Measurements from ENCODE around the gene ABCD1. TPM values are rescaled to one million over a fixed set of nuclear protein-coding genes. Genes with fewer than 3 reads are reported as not detected.

The ABCD1 gene
- total and polyA plus RNA-seq, 10 of the 15 experiments (the other 5 are each of a cell fraction or from before 2014, with no cell fraction given) = 0.13 to 6.5 (median 1.4) TPM

DNA sequence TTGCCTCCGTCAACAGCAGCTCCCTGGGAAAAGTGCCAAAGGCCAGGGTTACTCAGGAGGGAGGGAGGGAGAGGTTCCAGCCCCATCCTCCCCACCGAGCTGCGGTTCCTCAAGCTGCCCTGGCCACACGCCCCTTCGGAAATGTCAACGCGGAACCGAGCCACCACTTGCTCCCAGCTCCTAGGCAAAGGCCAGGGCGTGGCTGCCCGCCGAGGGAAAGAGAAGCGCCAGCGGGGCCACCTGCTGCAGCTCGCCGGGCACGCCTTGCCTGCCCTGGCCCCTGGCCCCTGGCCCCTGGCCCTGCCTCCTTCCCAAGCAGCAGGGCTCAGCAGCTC is 21.7 kb upstream of the ABCD1 start:
- peaks cover 0 to 2% of the 10 kb centered on the region in 2 experiments; a peak in 2 of 4 replicates for H3K36me3 ChIP-seq (ENCODE audit: control insufficient read depth in 2 of 2, insufficient read depth in 2 of 2, low read length in 1 of 2)
- intact Hi-C loops (cut with micrococcal nuclease; ENCODE audit: unreplicated experiment) = no loop called here
- H4K20me1 ChIP-seq (ENCODE audit: control insufficient read depth, insufficient read depth) = no peaks in the 10 kb centered on the region
- TF ChIP-seq, protein P1, sequence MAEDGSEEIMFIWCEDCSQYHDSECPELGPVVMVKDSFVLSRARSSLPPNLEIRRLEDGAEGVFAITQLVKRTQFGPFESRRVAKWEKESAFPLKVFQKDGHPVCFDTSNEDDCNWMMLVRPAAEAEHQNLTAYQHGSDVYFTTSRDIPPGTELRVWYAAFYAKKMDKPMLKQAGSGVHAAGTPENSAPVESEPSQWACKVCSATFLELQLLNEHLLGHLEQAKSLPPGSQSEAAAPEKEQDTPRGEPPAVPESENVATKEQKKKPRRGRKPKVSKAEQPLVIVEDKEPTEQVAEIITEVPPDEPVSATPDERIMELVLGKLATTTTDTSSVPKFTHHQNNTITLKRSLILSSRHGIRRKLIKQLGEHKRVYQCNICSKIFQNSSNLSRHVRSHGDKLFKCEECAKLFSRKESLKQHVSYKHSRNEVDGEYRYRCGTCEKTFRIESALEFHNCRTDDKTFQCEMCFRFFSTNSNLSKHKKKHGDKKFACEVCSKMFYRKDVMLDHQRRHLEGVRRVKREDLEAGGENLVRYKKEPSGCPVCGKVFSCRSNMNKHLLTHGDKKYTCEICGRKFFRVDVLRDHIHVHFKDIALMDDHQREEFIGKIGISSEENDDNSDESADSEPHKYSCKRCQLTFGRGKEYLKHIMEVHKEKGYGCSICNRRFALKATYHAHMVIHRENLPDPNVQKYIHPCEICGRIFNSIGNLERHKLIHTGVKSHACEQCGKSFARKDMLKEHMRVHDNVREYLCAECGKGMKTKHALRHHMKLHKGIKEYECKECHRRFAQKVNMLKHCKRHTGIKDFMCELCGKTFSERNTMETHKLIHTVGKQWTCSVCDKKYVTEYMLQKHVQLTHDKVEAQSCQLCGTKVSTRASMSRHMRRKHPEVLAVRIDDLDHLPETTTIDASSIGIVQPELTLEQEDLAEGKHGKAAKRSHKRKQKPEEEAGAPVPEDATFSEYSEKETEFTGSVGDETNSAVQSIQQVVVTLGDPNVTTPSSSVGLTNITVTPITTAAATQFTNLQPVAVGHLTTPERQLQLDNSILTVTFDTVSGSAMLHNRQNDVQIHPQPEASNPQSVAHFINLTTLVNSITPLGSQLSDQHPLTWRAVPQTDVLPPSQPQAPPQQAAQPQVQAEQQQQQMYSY (CRISPR knock-in tag; IDR thresholded peaks at IDR 0.05) = no peak
- TF ChIP-seq, protein P2, sequence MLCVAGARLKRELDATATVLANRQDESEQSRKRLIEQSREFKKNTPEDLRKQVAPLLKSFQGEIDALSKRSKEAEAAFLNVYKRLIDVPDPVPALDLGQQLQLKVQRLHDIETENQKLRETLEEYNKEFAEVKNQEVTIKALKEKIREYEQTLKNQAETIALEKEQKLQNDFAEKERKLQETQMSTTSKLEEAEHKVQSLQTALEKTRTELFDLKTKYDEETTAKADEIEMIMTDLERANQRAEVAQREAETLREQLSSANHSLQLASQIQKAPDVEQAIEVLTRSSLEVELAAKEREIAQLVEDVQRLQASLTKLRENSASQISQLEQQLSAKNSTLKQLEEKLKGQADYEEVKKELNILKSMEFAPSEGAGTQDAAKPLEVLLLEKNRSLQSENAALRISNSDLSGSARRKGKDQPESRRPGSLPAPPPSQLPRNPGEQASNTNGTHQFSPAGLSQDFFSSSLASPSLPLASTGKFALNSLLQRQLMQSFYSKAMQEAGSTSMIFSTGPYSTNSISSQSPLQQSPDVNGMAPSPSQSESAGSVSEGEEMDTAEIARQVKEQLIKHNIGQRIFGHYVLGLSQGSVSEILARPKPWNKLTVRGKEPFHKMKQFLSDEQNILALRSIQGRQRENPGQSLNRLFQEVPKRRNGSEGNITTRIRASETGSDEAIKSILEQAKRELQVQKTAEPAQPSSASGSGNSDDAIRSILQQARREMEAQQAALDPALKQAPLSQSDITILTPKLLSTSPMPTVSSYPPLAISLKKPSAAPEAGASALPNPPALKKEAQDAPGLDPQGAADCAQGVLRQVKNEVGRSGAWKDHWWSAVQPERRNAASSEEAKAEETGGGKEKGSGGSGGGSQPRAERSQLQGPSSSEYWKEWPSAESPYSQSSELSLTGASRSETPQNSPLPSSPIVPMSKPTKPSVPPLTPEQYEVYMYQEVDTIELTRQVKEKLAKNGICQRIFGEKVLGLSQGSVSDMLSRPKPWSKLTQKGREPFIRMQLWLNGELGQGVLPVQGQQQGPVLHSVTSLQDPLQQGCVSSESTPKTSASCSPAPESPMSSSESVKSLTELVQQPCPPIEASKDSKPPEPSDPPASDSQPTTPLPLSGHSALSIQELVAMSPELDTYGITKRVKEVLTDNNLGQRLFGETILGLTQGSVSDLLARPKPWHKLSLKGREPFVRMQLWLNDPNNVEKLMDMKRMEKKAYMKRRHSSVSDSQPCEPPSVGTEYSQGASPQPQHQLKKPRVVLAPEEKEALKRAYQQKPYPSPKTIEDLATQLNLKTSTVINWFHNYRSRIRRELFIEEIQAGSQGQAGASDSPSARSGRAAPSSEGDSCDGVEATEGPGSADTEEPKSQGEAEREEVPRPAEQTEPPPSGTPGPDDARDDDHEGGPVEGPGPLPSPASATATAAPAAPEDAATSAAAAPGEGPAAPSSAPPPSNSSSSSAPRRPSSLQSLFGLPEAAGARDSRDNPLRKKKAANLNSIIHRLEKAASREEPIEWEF (IDR thresholded peaks at IDR 0.05; ENCODE audit: insufficient replicate concordance, low read depth, low read length) = no peak
- TF ChIP-seq CEBPB (IDR thresholded peaks at IDR 0.05; ENCODE audit: borderline replicate concordance in 1 of 2, low read depth in 2 of 2, low read length in 2 of 2) = no peak
- TF ChIP-seq ZZZ3 (IDR thresholded peaks at IDR 0.05; ENCODE audit: control insufficient read depth, insufficient read length, low read depth) = no peak
- TF ChIP-seq ESRRA (IDR thresholded peaks at IDR 0.05; ENCODE audit: low read length) = no peak
- no peak for TF ChIP-seq NFIC (IDR thresholded peaks at IDR 0.05; ENCODE audit: low read depth, low read length)
- H3K4me1 ChIP-seq (ENCODE audit: control insufficient read depth, insufficient read depth, low read length) = no peaks in the 10 kb centered on the region
- no peak overlapping the region for H3K27ac ChIP-seq (ENCODE audit: control insufficient read depth, insufficient read depth)
- ChIA-PET RAD21 (ENCODE audit: unreplicated experiment) (no interaction called here), POLR2A (no interaction called here), SMC1A (ENCODE audit: uncharacterized antibody, unreplicated experiment) (no interaction called here), CTCF (no interaction called here)
- BruUV-seq (replicated peaks) = no TSS peak
- H3K79me2 ChIP-seq (ENCODE audit: control insufficient read depth, insufficient read depth, low read length) = no peaks in the 10 kb centered on the region
- H3K4me3 ChIP-seq = no peak overlapping the region
- no peak overlapping the region for H3K9ac ChIP-seq (ENCODE audit: control insufficient read depth, insufficient read depth, low read length)
- no peaks in the 10 kb centered on the region for H3K9me3 ChIP-seq (replicated peaks; ENCODE audit: control insufficient read depth, insufficient read depth, low read length)
- no peak for FAIRE-seq
- 78% methylated on average over 16 of the region's 16 CpGs for WGBS (ENCODE audit: insufficient coverage, insufficient replicate concordance, low lambda C conversion rate, missing lambda C conversion rate)
- ATAC-seq = no peak
- no peaks in the 10 kb centered on the region for H3K27me3 ChIP-seq (replicated peaks in 1 of 2; ENCODE audit: control insufficient read depth in 2 of 2, insufficient read depth in 2 of 2, low read length in 1 of 2)
- no peak overlapping the region for H3K4me2 ChIP-seq (ENCODE audit: control insufficient read depth, insufficient read depth)
- H2AFZ ChIP-seq (ENCODE audit: control insufficient read depth, low read depth, low read length) = no peak overlapping the region
- no peak for DNase-seq (ENCODE audit: low read depth, low spot score)
- in situ Hi-C loops (cut with MboI) = no loop called here
